Mesenchymal stem cell (in vitro differentiated cells and primary cell): Measurements from ENCODE around the gene SACM1L.
A peak's percentile ranks its signal among the peaks of the same experiment; 100 is the strongest.
"Not testable (repeated sequence)": the region's sequence is repeated elsewhere in the genome, so short reads cannot be mapped to it uniquely, and the experiment has no call there.

Experiments used
- DNase-seq: peaks from one replicate; pipeline ENCODE4 v3.0.0-alpha.2; 2013
- H2AFZ ChIP-seq: one replicate; pipeline ENCODE4 v1.6.1; 2013; ENCODE audit warnings: low read depth, mild to moderate bottlenecking, control low read depth, inconsistent platforms, low read length, moderate library complexity
- H2AK5ac ChIP-seq: 2 replicates; pipeline ENCODE4 v1.6.1; 2013; ENCODE audit warnings: low read length, moderate library complexity, mild to moderate bottlenecking, inconsistent platforms; ENCODE audit not compliant: severe bottlenecking
- H2BK120ac ChIP-seq: one replicate; pipeline ENCODE4 v1.6.1; 2013; ENCODE audit warnings: low read depth, mild to moderate bottlenecking, inconsistent platforms, low read length, moderate library complexity
- H2BK12ac ChIP-seq, 2 experiments: one replicate each; pipeline ENCODE4 v1.6.1; 2013; ENCODE audit warnings: inconsistent platforms in 2 of 2, low read length in 2 of 2, mild to moderate bottlenecking in 2 of 2, moderate library complexity in 2 of 2, control low read depth in 1 of 2
- H2BK15ac ChIP-seq: one replicate; pipeline ENCODE4 v1.6.1; 2013; ENCODE audit warnings: mild to moderate bottlenecking, low read depth, inconsistent platforms; ENCODE audit not compliant: poor library complexity, severe bottlenecking
- H2BK5ac ChIP-seq: 2 replicates; pipeline ENCODE4 v1.6.1; 2013; ENCODE audit warnings: low read depth, mild to moderate bottlenecking, low read length, control low read depth, inconsistent platforms; ENCODE audit not compliant: poor library complexity, severe bottlenecking
- H3K14ac ChIP-seq, 2 experiments: one replicate each; pipeline ENCODE4 v1.6.1; 2013; ENCODE audit warnings: inconsistent platforms in 2 of 2, low read length in 2 of 2, control low read depth in 1 of 2, mild to moderate bottlenecking in 1 of 2, moderate library complexity in 1 of 2
- H3K18ac ChIP-seq, 2 experiments: one replicate each; pipeline ENCODE4 v1.6.1; 2013; ENCODE audit warnings: inconsistent platforms in 2 of 2, low read length in 2 of 2, control low read depth in 1 of 2, low read depth in 1 of 2, mild to moderate bottlenecking in 1 of 2
- H3K23ac ChIP-seq, 2 experiments: one replicate each; pipeline ENCODE4 v1.6.1; 2013; ENCODE audit warnings: inconsistent platforms in 2 of 2, low read length in 2 of 2, mild to moderate bottlenecking in 2 of 2, moderate library complexity in 2 of 2, control low read depth in 1 of 2
- H3K27ac ChIP-seq: 2 replicates; pipeline ENCODE4 v1.5.1; 2013; ENCODE audit warnings: mild to moderate bottlenecking, moderate library complexity, low read length, control low read depth, inconsistent platforms; ENCODE audit not compliant: poor library complexity, severe bottlenecking
- H3K27me3 ChIP-seq, 2 experiments: 2 replicates each; pipeline versions ENCODE4 v1.6.1 to v1.7.0; 2013; ENCODE audit warnings: low read length in 2 of 2, mild to moderate bottlenecking in 2 of 2, moderate library complexity in 2 of 2, control low read depth in 1 of 2, inconsistent platforms in 1 of 2; ENCODE audit not compliant: control insufficient read depth in 1 of 2, insufficient read depth in 1 of 2
- H3K36me3 ChIP-seq, 2 experiments: 2 replicates each; pipeline versions ENCODE4 v1.6.1 to v1.7.0; 2013; ENCODE audit warnings: low read length in 2 of 2, control low read depth in 1 of 2, inconsistent platforms in 1 of 2, low read depth in 1 of 2, mild to moderate bottlenecking in 1 of 2; ENCODE audit not compliant: insufficient read depth in 2 of 2, control insufficient read depth in 1 of 2
- H3K4ac ChIP-seq, 2 experiments: one replicate each; pipeline ENCODE4 v1.6.1; 2013; ENCODE audit warnings: inconsistent platforms in 2 of 2, low read length in 2 of 2, mild to moderate bottlenecking in 2 of 2, moderate library complexity in 2 of 2, control low read depth in 1 of 2, low read depth in 1 of 2
- H3K4me1 ChIP-seq: 2 replicates; pipeline ENCODE4 v1.6.1; 2013; ENCODE audit warnings: low read depth, low read length, control low read depth; ENCODE audit not compliant: control insufficient read depth, insufficient read depth
- H3K4me2 ChIP-seq: 2 replicates; pipeline ENCODE4 v1.6.1; 2013; ENCODE audit warnings: low read length, mild to moderate bottlenecking, inconsistent platforms; ENCODE audit not compliant: poor library complexity, severe bottlenecking
- H3K4me3 ChIP-seq, 2 experiments: 2 replicates each; pipeline versions ENCODE4 v1.5.1 to v1.7.0; 2013; ENCODE audit warnings: low read length in 2 of 2, mild to moderate bottlenecking in 2 of 2, control low read depth in 1 of 2, low read depth in 1 of 2; ENCODE audit not compliant: insufficient read depth in 1 of 2
- H3K79me1 ChIP-seq: replicated peaks from 2 replicates; pipeline ENCODE4 v1.6.1; 2013; ENCODE audit warnings: mild to moderate bottlenecking, control low read depth, low read length, inconsistent platforms; ENCODE audit not compliant: poor library complexity, severe bottlenecking
- H3K9ac ChIP-seq: 2 replicates; pipeline ENCODE4 v1.7.0; 2013; ENCODE audit warnings: mild to moderate bottlenecking, low read length, moderate library complexity
- H3K9me3 ChIP-seq: 2 replicates; pipeline ENCODE4 v1.7.0; 2013; ENCODE audit warnings: mild to moderate bottlenecking, low read length; ENCODE audit not compliant: control insufficient read depth
- H4K8ac ChIP-seq: one replicate; pipeline ENCODE4 v1.6.1; 2013; ENCODE audit warnings: inconsistent platforms, mild to moderate bottlenecking, low read length, moderate library complexity
- H4K91ac ChIP-seq: one replicate; pipeline ENCODE4 v1.6.1; 2013; ENCODE audit warnings: mild to moderate bottlenecking, low read length, inconsistent platforms
- WGBS: methylation state at CpG from one replicate; pipeline ENCODE4 v1.1.7; 2013; ENCODE audit warnings: mixed read lengths; 5-methylcytosine and 5-hydroxymethylcytosine counted together

SACM1L gene

GRCh38 chr3:45746777-45747622 is 57.8 kb downstream of the SACM1L start:
- Histone ChIP-seq H3K4me3 (peak overlapping the region in 1 of 2 experiments; percentile 15), H3K23ac (no peak overlapping the region), H2AK5ac (no peak overlapping the region), H3K9me3 (no peaks in the 10 kb centered on the region), H2BK12ac (no peak overlapping the region), H3K27me3 (no peaks in the 10 kb centered on the region), H3K36me3 (peaks cover 28 to 63% of the 10 kb centered on the region in 2 experiments), H3K27ac (no peak overlapping the region), H3K4me1 (peaks cover 8% of the 10 kb centered on the region), H2BK15ac (no peak overlapping the region), H3K14ac (no peak overlapping the region), H3K18ac (no peak overlapping the region), H2BK120ac (no peak overlapping the region), H3K79me1 (peaks cover 15% of the 10 kb centered on the region), H3K4me2 (no peak overlapping the region), H3K4ac (no peak overlapping the region), H3K9ac (no peak overlapping the region), H4K91ac (no peak overlapping the region), H2BK5ac (no peak overlapping the region), H4K8ac (no peak overlapping the region), H2AFZ (no peak overlapping the region)
- 96% methylated on average over 18 of the region's 18 CpGs for WGBS
- DNase-seq = no peak

GRCh38 chr3:45748068-45748467 is 58.9 kb downstream of the SACM1L start:
- Histone ChIP-seq H2AFZ (no peak overlapping the region), H3K79me1 (peaks cover 10% of the 10 kb centered on the region), H3K4me2 (no peak overlapping the region), H3K36me3 (peaks cover 30 to 61% of the 10 kb centered on the region in 2 experiments), H2BK120ac (no peak overlapping the region), H2BK5ac (no peak overlapping the region), H2BK12ac (no peak overlapping the region), H3K27ac (no peak overlapping the region), H3K27me3 (no peaks in the 10 kb centered on the region), H3K4me3 (peak overlapping the region in 1 of 2 experiments; percentile 2), H4K91ac (peak overlapping the region; percentile 7), H3K14ac (no peak overlapping the region), H3K4ac (no peak overlapping the region), H2AK5ac (no peak overlapping the region), H3K4me1 (peaks cover 8% of the 10 kb centered on the region), H3K23ac (no peak overlapping the region), H2BK15ac (no peak overlapping the region), H3K18ac (no peak overlapping the region), H4K8ac (no peak overlapping the region), H3K9me3 (no peaks in the 10 kb centered on the region), H3K9ac (no peak overlapping the region)
- no peak for DNase-seq
- WGBS = over 99% methylated on average over 7 of the region's 8 CpGs

- peaks cover 35 to 61% of the 10 kb centered on the region in 2 experiments for H3K36me3 ChIP-seq
- not testable (repeated sequence) for H3K4me3 ChIP-seq, H3K27ac ChIP-seq, DNase-seq, H3K4ac ChIP-seq, H3K23ac ChIP-seq, H3K27me3 ChIP-seq, H2AFZ ChIP-seq, H2BK120ac ChIP-seq, H3K18ac ChIP-seq, H4K91ac ChIP-seq, H3K9ac ChIP-seq, H2BK15ac ChIP-seq, H3K9me3 ChIP-seq, H2AK5ac ChIP-seq, H3K79me1 ChIP-seq, H2BK12ac ChIP-seq, H2BK5ac ChIP-seq, H4K8ac ChIP-seq, H3K4me1 ChIP-seq, H3K14ac ChIP-seq, H3K4me2 ChIP-seq
- 86% methylated on average over 4 of the region's 4 CpGs for WGBS
Measured at GRCh38 chr3:45749036-45749600, 59.9 kb downstream of the SACM1L start.

- 89% methylated on average over 4 of the region's 4 CpGs for WGBS
- Histone ChIP-seq H3K4me1 (peaks cover 8% of the 10 kb centered on the region), H2BK5ac (no peak overlapping the region), H3K4ac (no peak overlapping the region), H2BK120ac (no peak overlapping the region), H3K4me2 (no peak overlapping the region), H2AFZ (no peak overlapping the region), H4K91ac (no peak overlapping the region), H3K4me3 (no peak overlapping the region), H3K18ac (no peak overlapping the region), H3K27ac (no peak overlapping the region), H3K23ac (no peak overlapping the region), H4K8ac (no peak overlapping the region), H3K9ac (no peak overlapping the region), H2BK15ac (no peak overlapping the region), H2AK5ac (no peak overlapping the region), H3K14ac (no peak overlapping the region), H3K27me3 (no peaks in the 10 kb centered on the region), H2BK12ac (no peak overlapping the region), H3K9me3 (no peaks in the 10 kb centered on the region), H3K36me3 (peaks cover 35 to 57% of the 10 kb centered on the region in 2 experiments), H3K79me1 (peaks cover 9% of the 10 kb centered on the region)
- no peak for DNase-seq
Measured at GRCh38 chr3:45749880-45750279, 60.7 kb downstream of the SACM1L start.
